Vagina (tissue), 2 donors: ENCODE measurements around the gene ALAD.

Experiments used
- POLR2A ChIP-seq, 2 donors: fragments of 450-650 bp; IDR thresholded peaks; one replicate each; pipeline ENCODE4 v1.6.1; 2017; ENCODE audit warnings: antibody characterized with exemption in 2 of 2, mild to moderate bottlenecking in 2 of 2, moderate library complexity in 2 of 2
- POLR2AphosphoS5 ChIP-seq, 2 donors: sonication (generic); formaldehyde crosslinking; IDR thresholded peaks; one replicate each; pipeline ENCODE4 v1.9.0; 2017; ENCODE audit warnings: antibody characterized with exemption in 2 of 2, mild to moderate bottlenecking in 2 of 2, low read depth in 1 of 2; ENCODE audit not compliant: insufficient read depth in 1 of 2
- TF ChIP-seq, protein P1 (sequence below), 3 experiments: fragments of 450-650 bp in 2 of 3; fragments of 200-600 bp in 1 of 3; sonication (generic) in 1 of 3; IDR thresholded peaks; one replicate each; pipeline ENCODE4 v1.5.1; 2017 to 2019; ENCODE audit warnings: antibody characterized with exemption in 3 of 3, mild to moderate bottlenecking in 2 of 3, moderate library complexity in 2 of 3

- TF ChIP-seq, protein P1, sequence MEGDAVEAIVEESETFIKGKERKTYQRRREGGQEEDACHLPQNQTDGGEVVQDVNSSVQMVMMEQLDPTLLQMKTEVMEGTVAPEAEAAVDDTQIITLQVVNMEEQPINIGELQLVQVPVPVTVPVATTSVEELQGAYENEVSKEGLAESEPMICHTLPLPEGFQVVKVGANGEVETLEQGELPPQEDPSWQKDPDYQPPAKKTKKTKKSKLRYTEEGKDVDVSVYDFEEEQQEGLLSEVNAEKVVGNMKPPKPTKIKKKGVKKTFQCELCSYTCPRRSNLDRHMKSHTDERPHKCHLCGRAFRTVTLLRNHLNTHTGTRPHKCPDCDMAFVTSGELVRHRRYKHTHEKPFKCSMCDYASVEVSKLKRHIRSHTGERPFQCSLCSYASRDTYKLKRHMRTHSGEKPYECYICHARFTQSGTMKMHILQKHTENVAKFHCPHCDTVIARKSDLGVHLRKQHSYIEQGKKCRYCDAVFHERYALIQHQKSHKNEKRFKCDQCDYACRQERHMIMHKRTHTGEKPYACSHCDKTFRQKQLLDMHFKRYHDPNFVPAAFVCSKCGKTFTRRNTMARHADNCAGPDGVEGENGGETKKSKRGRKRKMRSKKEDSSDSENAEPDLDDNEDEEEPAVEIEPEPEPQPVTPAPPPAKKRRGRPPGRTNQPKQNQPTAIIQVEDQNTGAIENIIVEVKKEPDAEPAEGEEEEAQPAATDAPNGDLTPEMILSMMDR (IDR thresholded peaks at IDR 0.05) = no peak
- TF ChIP-seq POLR2A (IDR thresholded peaks at IDR 0.05) (no peak), POLR2AphosphoS5 (IDR thresholded peaks at IDR 0.05; ENCODE audit: insufficient read depth in 1 of 2, low read depth in 1 of 2) (no peak)
These were observed 51.5 kb downstream of the ALAD start, which contains the start of gene BSPRY for GRCh38 chr9:113349445-113350094.
